HepG2 (cell line): Measurements from ENCODE around the gene NIT2. TPM values are rescaled to one million over a fixed set of nuclear protein-coding genes. Genes with fewer than 3 reads are reported as not detected.

Experiments
- ATAC-seq: fragments of 200-7000 bp; cut with Tn5 transposase; 3 replicates; pipeline ENCODE4 v1.9.1; 2020; ENCODE audit warnings: mild to moderate bottlenecking, moderate library complexity
- BruUV-seq: library from RNA; stranded (reverse); fragments of 400-500 nt; replicated peaks from 2 replicates; lab custom pipeline; 2021; lab: Mats Ljungman, UMichigan
- CTCF ChIA-PET: fragments of 300-600 bp; formaldehyde crosslinking; extraction: SDS; loops from one replicate; lab custom pipeline; 2021; ENCODE audit warnings: low total read pairs, inconsistent platforms, low intra/inter-chr PET ratio; lab: Yijun Ruan, JAX
- POLR2A ChIA-PET: fragments of 350-600 bp; sonication (Branson Sonifier 250); formaldehyde crosslinking; loops from one replicate; lab custom pipeline; 2020; ENCODE audit warnings: antibody characterized with exemption, inconsistent platforms; lab: Yijun Ruan, JAX
- DNase-seq: peaks from one replicate; pipeline ENCODE4 v3.0.0-alpha.2; 2015; ENCODE audit warnings: low spot score
- FAIRE-seq: peaks from 3 replicates; lab custom pipeline; 2011; peaks lifted over from hg19 to GRCh38; lab: Jason Lieb, UNC
- H2AFZ ChIP-seq: one replicate; pipeline ENCODE4 v1.6.1; 2011; ENCODE audit warnings: low read length, inconsistent platforms
- H3K27ac ChIP-seq: fragments of 300-600 bp; 3 replicates; pipeline ENCODE4 v1.8.0; 2011; ENCODE audit warnings: mixed run types, mild to moderate bottlenecking, mixed read lengths, low read length, inconsistent platforms; ENCODE audit not compliant: insufficient read depth; ENCODE audit errors: extremely low read length
- H3K27me3 ChIP-seq, 2 experiments: fragments of 200-600 bp in 1 of 2; 2 replicates in 1 of 2; 3 replicates in 1 of 2; pipeline versions ENCODE4 v1.6.0 to v1.8.0; 2011; ENCODE audit warnings: low read length in 2 of 2, mild to moderate bottlenecking in 2 of 2, moderate library complexity in 2 of 2, inconsistent platforms in 1 of 2; ENCODE audit not compliant: insufficient read depth in 2 of 2, control insufficient read depth in 1 of 2
- H3K36me3 ChIP-seq, 2 experiments: fragments of 200-600 bp in 1 of 2; replicated peaks in 1 of 2; 2 replicates in 1 of 2; 3 replicates in 1 of 2; pipeline versions ENCODE4 v1.5.1 to v1.8.0; 2011; ENCODE audit warnings: low read length in 2 of 2, inconsistent platforms in 1 of 2; ENCODE audit not compliant: insufficient read depth in 2 of 2, control insufficient read depth in 1 of 2
- H3K4me1 ChIP-seq: 2 replicates; pipeline ENCODE4 v1.5.1; 2012; ENCODE audit warnings: low read length, inconsistent platforms; ENCODE audit not compliant: insufficient read depth
- H3K4me2 ChIP-seq: 2 replicates; pipeline ENCODE4 v1.6.0; 2011; ENCODE audit warnings: low read depth, low read length, inconsistent platforms
- H3K4me3 ChIP-seq, 3 experiments: fragments of 200-600 bp in 1 of 3; sonication (generic), shearing (Covaris generic) in 1 of 3; replicated peaks in 1 of 3; 2 replicates each; pipeline ENCODE4 v1.5.1; 2011 to 2016; ENCODE audit warnings: low read length in 3 of 3, inconsistent platforms in 2 of 3, low read depth in 2 of 3, mild to moderate bottlenecking in 2 of 3, control low read depth in 1 of 3, mixed read lengths in 1 of 3; ENCODE audit not compliant: insufficient read depth in 1 of 3
- H3K79me2 ChIP-seq: one replicate; pipeline ENCODE4 v1.6.1; 2011; ENCODE audit warnings: low read length, inconsistent platforms; ENCODE audit not compliant: insufficient read depth
- H3K9ac ChIP-seq: 2 replicates; pipeline ENCODE4 v1.6.0; 2011; ENCODE audit warnings: mild to moderate bottlenecking, low read depth, low read length, inconsistent platforms; ENCODE audit not compliant: insufficient read depth
- H3K9me3 ChIP-seq: 2 replicates; pipeline ENCODE4 v1.5.1; 2012; ENCODE audit warnings: mild to moderate bottlenecking, low read length
- H4K20me1 ChIP-seq: 2 replicates; pipeline ENCODE4 v1.6.0; 2011; ENCODE audit warnings: inconsistent platforms, mild to moderate bottlenecking, low read length, moderate library complexity; ENCODE audit not compliant: insufficient read depth
- HOXA9 ChIP-seq: sonication (generic); formaldehyde crosslinking; IDR thresholded peaks from 2 replicates; pipeline ENCODE4 v1.8.1; 2022; ENCODE audit warnings: missing genetic modification reagents, mild to moderate bottlenecking, moderate library complexity, borderline replicate concordance
- NRL ChIP-seq: sonication (generic); formaldehyde crosslinking; IDR thresholded peaks from 2 replicates; pipeline ENCODE4 v1.5.0; 2020; ENCODE audit warnings: missing genetic modification reagents, mild to moderate bottlenecking, moderate library complexity, borderline replicate concordance
- SIN3A ChIP-seq: IDR thresholded peaks from 2 replicates; pipeline ENCODE4 v1.6.1; 2011; ENCODE audit warnings: low read depth, mild to moderate bottlenecking, control low read depth, low read length, borderline replicate concordance
- SMAD3 ChIP-seq: sonication (generic); formaldehyde crosslinking; IDR thresholded peaks from 2 replicates; pipeline ENCODE4 v1.4.0; 2020; ENCODE audit warnings: missing genetic modification reagents
- ZHX2 ChIP-seq, 2 experiments: sonication (generic) in 1 of 2; formaldehyde crosslinking in 1 of 2; IDR thresholded peaks; 2 replicates each; pipeline versions ENCODE4 v1.6.1 to v1.9.0; 2014 to 2022; ENCODE audit warnings: antibody characterized with exemption in 1 of 2, borderline replicate concordance in 1 of 2, inconsistent platforms in 1 of 2, low read depth in 1 of 2, missing genetic modification reagents in 1 of 2
- ZNF276 ChIP-seq: sonication (generic); formaldehyde crosslinking; IDR thresholded peaks from 2 replicates; pipeline ENCODE4 v1.4.0; 2020; ENCODE audit warnings: mild to moderate bottlenecking, low read depth, missing genetic modification reagents
- ZNF3 ChIP-seq: IDR thresholded peaks from 2 replicates; pipeline ENCODE4 v1.7.0; 2017; ENCODE audit warnings: inconsistent platforms
- ZNF367 ChIP-seq: sonication (generic); formaldehyde crosslinking; IDR thresholded peaks from 2 replicates; pipeline ENCODE4 v1.4.0; 2020; ENCODE audit warnings: missing genetic modification reagents, borderline replicate concordance
- ZNF513 ChIP-seq: sonication (generic); formaldehyde crosslinking; conservative IDR thresholded peaks from 2 replicates; pipeline ENCODE4 v1.5.0; 2020; ENCODE audit warnings: missing genetic modification reagents
- ZNF746 ChIP-seq: sonication (generic); formaldehyde crosslinking; IDR thresholded peaks from 2 replicates; pipeline ENCODE4 v1.8.0; 2022; ENCODE audit warnings: mild to moderate bottlenecking, missing genetic modification reagents
- in situ Hi-C: cut with HindIII; loops from 2 replicates; pipeline ENCODE4 v1.10.0; 2017; ENCODE audit warnings: low pct_unique_long_range_greater_than_20kb; ENCODE audit not compliant: extremely low pct_ligation_motif_present
- intact Hi-C: fragments of 100-400 bp; cut with micrococcal nuclease; formaldehyde crosslinking; loops from one replicate; pipeline ENCODE4 v1.10.0; 2022; ENCODE audit not compliant: unreplicated experiment
- polyA plus RNA-seq, 8 experiments: library from polyadenylated mRNA; depleted of rRNA in 3 of 8; stranded (reverse) in 7 of 8; unstranded in 1 of 8; fragments of >200 nt; fragmentation: Illumina TruSeq in 4 of 8; extraction: Trizol in 4 of 8; gene quantifications; 2 replicates each; pipeline versions ENCODE4 v1.2.1 to v1.2.3, GENCODE V29; 2011 to 2016; ENCODE audit warnings: low read depth in 4 of 8, missing spikeins in 1 of 8, mixed read lengths in 1 of 8; ENCODE audit not compliant: insufficient read depth in 1 of 8
- total RNA-seq, 5 experiments: library from RNA; depleted of rRNA; stranded (reverse); fragments of >200 nt; fragmentation: Illumina TruSeq; extraction: Trizol; gene quantifications; 2 replicates each; pipeline ENCODE4 v1.2.3, GENCODE V29; 2016; ENCODE audit warnings: low read depth in 1 of 5

The NIT2 gene
- total and polyA plus RNA-seq, 2 of the 13 experiments (the other 11 are each of a cell fraction or from before 2014, with no cell fraction given): 43.4 to 49.1 TPM

- no TSS peak for BruUV-seq
- POLR2A ChIA-PET: interaction anchor here (4.6 kb wide), 1 partner anchor 69 kb away, joined by 29 read pairs; the partner anchor contains the start of genes LNP1 and TOMM70
- Histone ChIP-seq H3K27me3 (no peaks in the 10 kb centered on the region), H3K4me3 (no peak overlapping the region), H3K9ac (no peak overlapping the region), H3K4me2 (no peak overlapping the region), H3K79me2 (no peaks in the 10 kb centered on the region), H3K27ac (no peak overlapping the region), H3K9me3 (no peaks in the 10 kb centered on the region), H3K36me3 (no peaks in the 10 kb centered on the region), H3K4me1 (peaks cover 51% of the 10 kb centered on the region), H4K20me1 (no peaks in the 10 kb centered on the region), H2AFZ (no peak overlapping the region)
- FAIRE-seq (no peak), ATAC-seq (no peak), DNase-seq (no peak)
- CTCF ChIA-PET: no interaction called here
- no peak for TF ChIP-seq ZNF513 (CRISPR knock-in tag)
- TF ChIP-seq ZNF276 (CRISPR knock-in tag): no peak
- TF ChIP-seq ZHX2 (IDR thresholded peaks at IDR 0.05; ENCODE audit: low read depth): no peak
- no peak for TF ChIP-seq ZHX2 (CRISPR knock-in tag; IDR thresholded peaks at IDR 0.05; ENCODE audit: borderline replicate concordance)
- no peak for TF ChIP-seq HOXA9 (CRISPR knock-in tag)
- TF ChIP-seq ZNF746 (CRISPR knock-in tag): no peak
- no peak for TF ChIP-seq NRL (CRISPR knock-in tag)
- no peak for TF ChIP-seq SIN3A
- TF ChIP-seq SMAD3 (CRISPR knock-in tag): no peak
- TF ChIP-seq ZNF3 (CRISPR knock-in tag): no peak
- no peak for TF ChIP-seq ZNF367 (CRISPR knock-in tag)
- in situ Hi-C loops (no loop called here), intact Hi-C loops (no loop called here)
These were observed 1.5 kb upstream of the NIT2 start for GRCh38 chr3:100333051-100333450.
